GM12892 (cell line): ENCODE measurements around the gene ACTG1.

ENCODE experiments used
- POLR2A ChIP-seq: IDR thresholded peaks from 2 replicates; pipeline ENCODE4 v1.6.1; 2011; ENCODE audit warnings: low read depth, low read length, control low read depth
- TAF1 ChIP-seq: IDR thresholded peaks from 2 replicates; pipeline ENCODE4 v1.6.1; 2011; ENCODE audit warnings: low read depth, mild to moderate bottlenecking, control low read depth, low read length, borderline replicate concordance

GRCh38 chr17:81517009-81517338 lies 4.4 kb upstream of the ACTG1 start:
- TF ChIP-seq TAF1, result no peak
- no peak for TF ChIP-seq POLR2A
